ENCODE data around the gene JCHAIN.
"Not testable (repeated sequence)": the region's sequence is repeated elsewhere in the genome, so short reads cannot be mapped to it uniquely, and the experiment has no call there.

Gene JCHAIN

GRCh38 chr4:70688795-70689231 is 22.5 kb upstream of the JCHAIN start:
- no peak for DNase-seq (ENCODE audit: low read depth in 1 of 2, low spot score in 1 of 2)

- DNase-seq (ENCODE audit: low read depth in 1 of 2, low spot score in 1 of 2), result peak; percentile 82 to 90
Observed at GRCh38 chr4:70687821-70688794, 21.8 kb upstream of the JCHAIN start, which contains the start of gene UTP3. UTP3 (plus strand) TSS chr4:70688532; CDS start chr4:70688678, 146 bp downstream.

GRCh38 chr4:70687392-70687791 is 21.1 kb upstream of the JCHAIN start:
- no peak for DNase-seq (ENCODE audit: low read depth in 1 of 2, low spot score in 1 of 2)

GRCh38 chr4:70682142-70682541 is 15.8 kb upstream of the JCHAIN start:
- not testable (repeated sequence) for DNase-seq (ENCODE audit: low read depth in 1 of 2, low spot score in 1 of 2)

GRCh38 chr4:70681704-70682103 is 15.4 kb upstream of the JCHAIN start:
- DNase-seq (ENCODE audit: low read depth in 1 of 2, low spot score in 1 of 2), result no peak

GRCh38 chr4:70680934-70681333 is 14.6 kb upstream of the JCHAIN start:
- DNase-seq (ENCODE audit: low read depth in 1 of 2, low spot score in 1 of 2), result no peak

- DNase-seq (ENCODE audit: low read depth in 1 of 2, low spot score in 1 of 2), result no peak
Observed at GRCh38 chr4:70678383-70678999, 12.2 kb upstream of the JCHAIN start.

- DNase-seq (ENCODE audit: low read depth in 1 of 2, low spot score in 1 of 2), result no peak
Observed at GRCh38 chr4:70676554-70677090, 10.3 kb upstream of the JCHAIN start.

GRCh38 chr4:70674731-70675130 is 8.4 kb upstream of the JCHAIN start:
- no peak for DNase-seq (ENCODE audit: low read depth in 1 of 2, low spot score in 1 of 2)

- no peak for DNase-seq (ENCODE audit: low read depth in 1 of 2, low spot score in 1 of 2)
Observed at GRCh38 chr4:70674191-70674590, 7.9 kb upstream of the JCHAIN start.

GRCh38 chr4:70671091-70671490 is 4.8 kb upstream of the JCHAIN start:
- DNase-seq (ENCODE audit: low read depth in 1 of 2, low spot score in 1 of 2), result no peak

- no peak for DNase-seq (ENCODE audit: low read depth in 1 of 2, low spot score in 1 of 2)
Observed at GRCh38 chr4:70670332-70671014, 4.2 kb upstream of the JCHAIN start.

- DNase-seq (ENCODE audit: low read depth in 1 of 2, low spot score in 1 of 2), result no peak
Observed at GRCh38 chr4:70667740-70668535, 1.6 kb upstream of the JCHAIN start.

GRCh38 chr4:70661309-70661922 is 4.9 kb downstream of the JCHAIN start:
- not testable (repeated sequence) for DNase-seq (ENCODE audit: low read depth in 1 of 2, low spot score in 1 of 2)

- DNase-seq (ENCODE audit: low read depth in 1 of 2, low spot score in 1 of 2), result no peak
Observed at GRCh38 chr4:70660106-70660505, 6.2 kb downstream of the JCHAIN start.

- no peak for DNase-seq (ENCODE audit: low read depth in 1 of 2, low spot score in 1 of 2)
Observed at GRCh38 chr4:70658418-70658817, 7.9 kb downstream of the JCHAIN start.

- DNase-seq (ENCODE audit: low read depth in 1 of 2, low spot score in 1 of 2), result no peak
Observed at GRCh38 chr4:70657326-70657725, 9.0 kb downstream of the JCHAIN start.

GRCh38 chr4:70654605-70655011 is 11.7 kb downstream of the JCHAIN start:
- DNase-seq (ENCODE audit: low read depth in 1 of 2, low spot score in 1 of 2), result no peak

- DNase-seq (ENCODE audit: low read depth in 1 of 2, low spot score in 1 of 2), result no peak
Observed at GRCh38 chr4:70651864-70652506, 14.3 kb downstream of the JCHAIN start.

GRCh38 chr4:70650741-70651140 is 15.6 kb downstream of the JCHAIN start:
- DNase-seq (ENCODE audit: low read depth in 1 of 2, low spot score in 1 of 2), result not testable (repeated sequence)

Measured in activated T-helper 1 cell treated with anti-CD3 and anti-CD28 coated beads, Interleukin-2, amount 50 U/mL, for 16 hours (primary cell).